ENCODE data around the gene RASGEF1C. TPM values are rescaled to one million over a fixed set of nuclear protein-coding genes. Genes with fewer than 3 reads are reported as not detected.

Gene RASGEF1C
- total RNA-seq, 1 experiment from 2014 or later: not detected

- Mint-ChIP-seq H3K36me3 (ENCODE audit: insufficient read depth, unreplicated experiment) (peaks cover 1% of the 10 kb centered on the region), H3K27me3 (ENCODE audit: unreplicated experiment) (peaks cover 52% of the 10 kb centered on the region), H3K9me3 (ENCODE audit: low read depth, unreplicated experiment) (no peaks in the 10 kb centered on the region), H3K4me1 (ENCODE audit: low read depth, unreplicated experiment) (peaks cover 8% of the 10 kb centered on the region), H3K27ac (ENCODE audit: unreplicated experiment) (no peak overlapping the region), H3K4me3 (ENCODE audit: low read depth, unreplicated experiment) (no peak overlapping the region)
- CTCF ChIA-PET: no interaction called here
- no peak for TF ChIP-seq CTCF (IDR thresholded peaks at IDR 0.05; ENCODE audit: unreplicated experiment)
- no peak for DNase-seq
- intact Hi-C loops (cut with micrococcal nuclease; ENCODE audit: unreplicated experiment): no loop called here
- no TSS peak for BruUV-seq (replicated peaks)
Measured at GRCh38 chr5:180095545-180095944, 113.5 kb downstream of the RASGEF1C start.

GRCh38 chr5:180093651-180094382 is 115.2 kb downstream of the RASGEF1C start:
- Mint-ChIP-seq H3K9me3 (ENCODE audit: low read depth, unreplicated experiment) (no peaks in the 10 kb centered on the region), H3K27me3 (ENCODE audit: unreplicated experiment) (peaks cover 52% of the 10 kb centered on the region), H3K4me3 (ENCODE audit: low read depth, unreplicated experiment) (no peak overlapping the region), H3K27ac (ENCODE audit: unreplicated experiment) (no peak overlapping the region), H3K4me1 (ENCODE audit: low read depth, unreplicated experiment) (peaks cover 8% of the 10 kb centered on the region), H3K36me3 (ENCODE audit: insufficient read depth, unreplicated experiment) (peaks cover 13% of the 10 kb centered on the region)
- no peak for TF ChIP-seq CTCF (IDR thresholded peaks at IDR 0.05; ENCODE audit: unreplicated experiment)
- CTCF ChIA-PET: interaction anchor here (0.6 kb wide), 1 partner anchor 68 kb away, joined by 3 read pairs; no protein-coding TSS in a partner anchor
- BruUV-seq (replicated peaks): no TSS peak
- intact Hi-C loops (cut with micrococcal nuclease; ENCODE audit: unreplicated experiment): no loop called here
- DNase-seq: no peak

- CTCF ChIA-PET: interaction anchor here (0.6 to 0.7 kb wide), 2 partner anchors 28 to 67 kb away, joined by 3 read pairs; no protein-coding TSS in a partner anchor
- no peak overlapping the region for H3K4me3 Mint-ChIP-seq (ENCODE audit: low read depth, unreplicated experiment)
- peaks cover 13% of the 10 kb centered on the region for H3K36me3 Mint-ChIP-seq (ENCODE audit: insufficient read depth, unreplicated experiment)
- intact Hi-C loops (cut with micrococcal nuclease; ENCODE audit: unreplicated experiment): no loop called here
- H3K9me3 Mint-ChIP-seq (ENCODE audit: low read depth, unreplicated experiment): no peaks in the 10 kb centered on the region
- peaks cover 8% of the 10 kb centered on the region for H3K4me1 Mint-ChIP-seq (ENCODE audit: low read depth, unreplicated experiment)
- BruUV-seq (replicated peaks): no TSS peak
- DNase-seq: no peak
- H3K27me3 Mint-ChIP-seq (ENCODE audit: unreplicated experiment): peaks cover 52% of the 10 kb centered on the region
- H3K27ac Mint-ChIP-seq (ENCODE audit: unreplicated experiment): no peak overlapping the region
- TF ChIP-seq CTCF (IDR thresholded peaks at IDR 0.05; ENCODE audit: unreplicated experiment): no peak
Measured at GRCh38 chr5:180093241-180093640, 115.8 kb downstream of the RASGEF1C start.

GRCh38 chr5:180090769-180091546 is 118.1 kb downstream of the RASGEF1C start:
- TF ChIP-seq CTCF (IDR thresholded peaks at IDR 0.05; ENCODE audit: unreplicated experiment): no peak
- H3K27ac Mint-ChIP-seq (ENCODE audit: unreplicated experiment): no peak overlapping the region
- BruUV-seq (replicated peaks): no TSS peak

More at GRCh38 chr5:180090769-180091546, 118.1 kb downstream of the RASGEF1C start:
- Mint-ChIP-seq H3K27me3 (ENCODE audit: unreplicated experiment) (peaks cover 32% of the 10 kb centered on the region), H3K9me3 (ENCODE audit: low read depth, unreplicated experiment) (no peaks in the 10 kb centered on the region), H3K4me1 (ENCODE audit: low read depth, unreplicated experiment) (peaks cover 10% of the 10 kb centered on the region), H3K36me3 (ENCODE audit: insufficient read depth, unreplicated experiment) (peaks cover 13% of the 10 kb centered on the region), H3K4me3 (ENCODE audit: low read depth, unreplicated experiment) (peak overlapping the region; percentile 72)
- intact Hi-C loops (cut with micrococcal nuclease; ENCODE audit: unreplicated experiment): no loop called here
- DNase-seq: peak; percentile 64
- CTCF ChIA-PET: interaction anchor here (0.6 to 1.2 kb wide), 4 partner anchors 26 to 328 kb away, joined by 3 to 4 read pairs (median 3); no protein-coding TSS in a partner anchor

All from Calu3 (cell line).